Upper lobe of right lung (tissue), 1 donor: ENCODE measurements around the gene CFI. TPM values are rescaled to one million over a fixed set of nuclear protein-coding genes. Genes with fewer than 3 reads are reported as not detected.

Source experiments
- ATAC-seq: fragments of 200-7000 bp; cut with Tn5 transposase; one replicate; pipeline ENCODE4 v1.9.1; 2020; ENCODE audit warnings: mild to moderate bottlenecking, moderate library complexity
- DNase-seq: peaks from one replicate; pipeline ENCODE4 v3.0.0-alpha.2; 2020
- H3K27ac ChIP-seq: fragments of 200-600 bp; one replicate; pipeline ENCODE4 v1.8.0; 2022
- H3K27me3 ChIP-seq: fragments of 200-600 bp; one replicate; pipeline ENCODE4 v1.8.0; 2022; ENCODE audit warnings: mild to moderate bottlenecking
- H3K36me3 ChIP-seq: fragments of 200-600 bp; one replicate; pipeline ENCODE4 v1.8.0; 2022
- H3K4me1 ChIP-seq: fragments of 200-600 bp; one replicate; pipeline ENCODE4 v1.8.0; 2022
- H3K4me3 ChIP-seq: fragments of 200-600 bp; one replicate; pipeline ENCODE4 v1.8.0; 2022; ENCODE audit warnings: mild to moderate bottlenecking
- H3K9me3 ChIP-seq: fragments of 200-600 bp; one replicate; pipeline ENCODE4 v1.8.0; 2022
- CTCF ChIP-seq: fragments of 200-600 bp; IDR thresholded peaks from one replicate; pipeline ENCODE4 v1.8.0; 2022; ENCODE audit warnings: antibody characterized with exemption
- intact Hi-C: fragments of 100-400 bp; cut with DNase I; formaldehyde crosslinking; loops from one replicate; pipeline ENCODE4 v1.11.0; 2022
- total RNA-seq: library from RNA; stranded (reverse); fragmentation: NEBNext Ultra II Directional; extraction: Animal tissue kit (Norgen Biotek cat#: 25700); gene quantifications from one replicate; pipeline ENCODE4 v1.2.1, GENCODE V29; 2021
- donor health status: DM: no; HTN: yes; CAD: no; lungs with severe emphysema.

Gene CFI
- total RNA-seq, 1 donor from 2014 or later = 61.0 TPM

- peak within 1 kb of the TSS; percentile 81 for H3K27ac ChIP-seq
- ATAC-seq (peak; percentile 99), DNase-seq (peak; percentile 95)
- no peak for TF ChIP-seq CTCF
- H3K9me3 ChIP-seq = no peaks in the 10 kb centered on the region
- intact Hi-C loops = no loop called here
- H3K4me3 ChIP-seq = peak within 1 kb of the TSS; percentile 60
- no peaks in the 10 kb centered on the region for H3K36me3 ChIP-seq
- no peaks in the 10 kb centered on the region for H3K27me3 ChIP-seq
- peaks cover 7% of the 10 kb centered on the region for H3K4me1 ChIP-seq
These were observed 71.8 kb downstream of the CFI start, which contains the start of gene PLA2G12A for GRCh38 chr4:109729718-109730618. TSS of gene PLA2G12A (minus strand) at chr4:109730070. CDS start at chr4:109729809, 261 bp downstream.

GRCh38 chr4:109729117-109729717 is 72.6 kb downstream of the CFI start:
- H3K9me3 ChIP-seq = no peaks in the 10 kb centered on the region
- DNase-seq = no peak
- TF ChIP-seq CTCF = no peak
- intact Hi-C loops = no loop called here
- H3K27ac ChIP-seq = peak overlapping the region; percentile 81
- no peaks in the 10 kb centered on the region for H3K36me3 ChIP-seq
- no peaks in the 10 kb centered on the region for H3K27me3 ChIP-seq
- H3K4me3 ChIP-seq = peak overlapping the region; percentile 60
- no peak for ATAC-seq
- H3K4me1 ChIP-seq = peaks cover 7% of the 10 kb centered on the region

- Histone ChIP-seq H3K27ac (no peak overlapping the region), H3K27me3 (no peaks in the 10 kb centered on the region), H3K36me3 (no peaks in the 10 kb centered on the region), H3K4me1 (peaks cover 7% of the 10 kb centered on the region), H3K9me3 (no peaks in the 10 kb centered on the region), H3K4me3 (peak overlapping the region; percentile 60)
- DNase-seq = no peak
- no peak for TF ChIP-seq CTCF
- intact Hi-C loops = no loop called here
- no peak for ATAC-seq
These were observed 73.4 kb downstream of the CFI start for GRCh38 chr4:109728385-109728784.

- no peak for DNase-seq
- no peak overlapping the region for H3K4me3 ChIP-seq
- no peak for TF ChIP-seq CTCF
- H3K4me1 ChIP-seq = no peaks in the 10 kb centered on the region
- no peak overlapping the region for H3K27ac ChIP-seq
- no peak for ATAC-seq
- H3K36me3 ChIP-seq = no peaks in the 10 kb centered on the region
- H3K27me3 ChIP-seq = no peaks in the 10 kb centered on the region
- H3K9me3 ChIP-seq = no peaks in the 10 kb centered on the region
- intact Hi-C loops = no loop called here
These were observed 78.7 kb downstream of the CFI start for GRCh38 chr4:109723110-109723509.

GRCh38 chr4:109722357-109722756 is 79.4 kb downstream of the CFI start:
- Histone ChIP-seq H3K4me3 (no peak overlapping the region), H3K27me3 (no peaks in the 10 kb centered on the region), H3K36me3 (peaks cover 2% of the 10 kb centered on the region), H3K9me3 (no peaks in the 10 kb centered on the region), H3K27ac (no peak overlapping the region), H3K4me1 (no peaks in the 10 kb centered on the region)
- DNase-seq (no peak), ATAC-seq (no peak)
- no peak for TF ChIP-seq CTCF
- intact Hi-C loops = no loop called here
